PC-9 (cell line): ENCODE data around the gene DPH1.

Experiments used
- CTCF ChIP-seq: fragments of 200-600 bp; sonication (generic); conservative IDR thresholded peaks from 2 replicates; pipeline ENCODE4 v1.6.1; 2017; ENCODE audit warnings: mixed run types, antibody characterized with exemption, mild to moderate bottlenecking, moderate library complexity
- EZH2 ChIP-seq: fragments of 200-600 bp; sonication (generic); IDR thresholded peaks from 2 replicates; pipeline ENCODE4 v1.8.0; 2017; ENCODE audit warnings: antibody characterized with exemption, low read depth

GRCh38 chr17:1989135-1989534 is 40.8 kb upstream of the DPH1 start:
- TF ChIP-seq CTCF: no peak
- TF ChIP-seq EZH2: no peak
